ENCODE data around the gene TLK1. TPM values are rescaled to one million over a fixed set of nuclear protein-coding genes. Genes with fewer than 3 reads are reported as not detected.

TLK1 gene
- total RNA-seq, 1 donor from 2014 or later = 50.2 TPM

- Mint-ChIP-seq H3K27ac (ENCODE audit: unreplicated experiment) (no peak overlapping the region), H3K4me3 (ENCODE audit: unreplicated experiment) (no peak overlapping the region), H3K36me3 (ENCODE audit: low read depth, unreplicated experiment) (peaks cover 25% of the 10 kb centered on the region), H3K27me3 (ENCODE audit: low read depth, unreplicated experiment) (no peaks in the 10 kb centered on the region), H3K9me3 (ENCODE audit: unreplicated experiment) (no peaks in the 10 kb centered on the region), H3K4me1 (ENCODE audit: low read depth, unreplicated experiment) (peaks cover 18% of the 10 kb centered on the region)
- Histone ChIP-seq H3K4me1 (ENCODE audit: insufficient read depth, low read length) (peaks cover 24% of the 10 kb centered on the region), H3K36me3 (ENCODE audit: insufficient read depth, low read length) (peaks cover 26% of the 10 kb centered on the region), H4K20me1 (ENCODE audit: insufficient read depth, low read length) (peaks cover 37% of the 10 kb centered on the region), H3K4me3 (ENCODE audit: insufficient read depth, low read depth, low read length) (no peak overlapping the region), H2AFZ (ENCODE audit: low read depth, low read length) (no peak overlapping the region), H3K27ac (ENCODE audit: low read depth, low read length) (no peak overlapping the region), H3K79me2 (ENCODE audit: insufficient read depth, low read length) (no peaks in the 10 kb centered on the region), H3K4me2 (ENCODE audit: low read length) (no peak overlapping the region), H3K27me3 (ENCODE audit: insufficient read depth, low read length) (no peaks in the 10 kb centered on the region), H3K9me3 (ENCODE audit: insufficient read depth, low read depth, low read length) (no peaks in the 10 kb centered on the region), H3K9ac (ENCODE audit: low read length) (no peak overlapping the region)
- FAIRE-seq (no peak), DNase-seq (ENCODE audit: low read depth) (no peak)
- TF ChIP-seq EZH2 (IDR thresholded peaks at IDR 0.05; ENCODE audit: insufficient read depth, low read length) = no peak
- no peak for TF ChIP-seq CTCF (IDR thresholded peaks at IDR 0.05; ENCODE audit: insufficient read depth, low read depth, low read length)
Observed at GRCh38 chr2:170968205-170969003, 192.3 kb downstream of the TLK1 start.

- Mint-ChIP-seq H3K4me3 (ENCODE audit: unreplicated experiment) (no peak overlapping the region), H3K27me3 (ENCODE audit: low read depth, unreplicated experiment) (no peaks in the 10 kb centered on the region), H3K27ac (ENCODE audit: unreplicated experiment) (no peak overlapping the region), H3K9me3 (ENCODE audit: unreplicated experiment) (no peaks in the 10 kb centered on the region), H3K36me3 (ENCODE audit: low read depth, unreplicated experiment) (peaks cover 25% of the 10 kb centered on the region), H3K4me1 (ENCODE audit: low read depth, unreplicated experiment) (peaks cover 18% of the 10 kb centered on the region)
- no peak overlapping the region for H3K4me2 ChIP-seq (ENCODE audit: low read length)
- DNase-seq (ENCODE audit: low read depth) = no peak
- H4K20me1 ChIP-seq (ENCODE audit: insufficient read depth, low read length) = peaks cover 37% of the 10 kb centered on the region
- no peak overlapping the region for H2AFZ ChIP-seq (ENCODE audit: low read depth, low read length)
- no peak overlapping the region for H3K4me3 ChIP-seq (ENCODE audit: insufficient read depth, low read depth, low read length)
- peaks cover 30% of the 10 kb centered on the region for H3K36me3 ChIP-seq (ENCODE audit: insufficient read depth, low read length)
- H3K9me3 ChIP-seq (ENCODE audit: insufficient read depth, low read depth, low read length) = no peaks in the 10 kb centered on the region
- no peak overlapping the region for H3K27ac ChIP-seq (ENCODE audit: low read depth, low read length)
- no peaks in the 10 kb centered on the region for H3K79me2 ChIP-seq (ENCODE audit: insufficient read depth, low read length)
- H3K4me1 ChIP-seq (ENCODE audit: insufficient read depth, low read length) = peaks cover 19% of the 10 kb centered on the region
- no peak overlapping the region for H3K9ac ChIP-seq (ENCODE audit: low read length)
- no peak for FAIRE-seq
- no peaks in the 10 kb centered on the region for H3K27me3 ChIP-seq (ENCODE audit: insufficient read depth, low read length)
- no peak for TF ChIP-seq EZH2 (IDR thresholded peaks at IDR 0.05; ENCODE audit: insufficient read depth, low read length)
- TF ChIP-seq CTCF (IDR thresholded peaks at IDR 0.05; ENCODE audit: insufficient read depth, low read depth, low read length) = no peak
Observed at GRCh38 chr2:170967553-170967952, 193.1 kb downstream of the TLK1 start.

Measured in astrocyte (in vitro differentiated cells and primary cell).